ENCODE measurements around the gene KLHL34.

DNA sequence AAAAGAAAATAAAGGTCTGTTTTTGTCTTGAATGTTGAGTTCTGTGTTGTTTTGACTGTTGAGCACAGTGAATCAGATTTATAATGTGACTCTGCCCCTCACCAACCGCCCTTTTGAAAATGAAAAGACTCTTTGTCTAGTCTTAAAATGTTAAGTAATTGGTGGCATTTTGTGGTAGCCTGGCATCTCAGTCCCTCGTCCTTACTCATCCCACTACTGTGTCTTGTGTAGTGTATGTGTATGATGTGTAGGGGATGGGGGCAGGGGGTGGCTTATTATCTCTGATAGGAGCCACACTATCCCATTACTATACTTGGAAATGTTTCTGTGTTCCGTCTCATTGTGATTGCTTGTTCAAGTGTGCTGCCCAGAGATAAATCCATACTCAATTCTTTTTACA lies 12.2 kb downstream of the KLHL34 start:
- no peak for TF ChIP-seq EZH2 (IDR thresholded peaks at IDR 0.05; ENCODE audit: borderline replicate concordance)
- TF ChIP-seq, protein P1, sequence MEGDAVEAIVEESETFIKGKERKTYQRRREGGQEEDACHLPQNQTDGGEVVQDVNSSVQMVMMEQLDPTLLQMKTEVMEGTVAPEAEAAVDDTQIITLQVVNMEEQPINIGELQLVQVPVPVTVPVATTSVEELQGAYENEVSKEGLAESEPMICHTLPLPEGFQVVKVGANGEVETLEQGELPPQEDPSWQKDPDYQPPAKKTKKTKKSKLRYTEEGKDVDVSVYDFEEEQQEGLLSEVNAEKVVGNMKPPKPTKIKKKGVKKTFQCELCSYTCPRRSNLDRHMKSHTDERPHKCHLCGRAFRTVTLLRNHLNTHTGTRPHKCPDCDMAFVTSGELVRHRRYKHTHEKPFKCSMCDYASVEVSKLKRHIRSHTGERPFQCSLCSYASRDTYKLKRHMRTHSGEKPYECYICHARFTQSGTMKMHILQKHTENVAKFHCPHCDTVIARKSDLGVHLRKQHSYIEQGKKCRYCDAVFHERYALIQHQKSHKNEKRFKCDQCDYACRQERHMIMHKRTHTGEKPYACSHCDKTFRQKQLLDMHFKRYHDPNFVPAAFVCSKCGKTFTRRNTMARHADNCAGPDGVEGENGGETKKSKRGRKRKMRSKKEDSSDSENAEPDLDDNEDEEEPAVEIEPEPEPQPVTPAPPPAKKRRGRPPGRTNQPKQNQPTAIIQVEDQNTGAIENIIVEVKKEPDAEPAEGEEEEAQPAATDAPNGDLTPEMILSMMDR (IDR thresholded peaks at IDR 0.05; ENCODE audit: poor library complexity): no peak

Data from hepatocyte (in vitro differentiated cells).